ENCODE measurements around the gene UST. TPM values are rescaled to one million over a fixed set of nuclear protein-coding genes. Genes with fewer than 3 reads are reported as not detected.

The UST gene
- total RNA-seq, 2 donors from 2014 or later = 15.3 to 16.3 TPM

DNA sequence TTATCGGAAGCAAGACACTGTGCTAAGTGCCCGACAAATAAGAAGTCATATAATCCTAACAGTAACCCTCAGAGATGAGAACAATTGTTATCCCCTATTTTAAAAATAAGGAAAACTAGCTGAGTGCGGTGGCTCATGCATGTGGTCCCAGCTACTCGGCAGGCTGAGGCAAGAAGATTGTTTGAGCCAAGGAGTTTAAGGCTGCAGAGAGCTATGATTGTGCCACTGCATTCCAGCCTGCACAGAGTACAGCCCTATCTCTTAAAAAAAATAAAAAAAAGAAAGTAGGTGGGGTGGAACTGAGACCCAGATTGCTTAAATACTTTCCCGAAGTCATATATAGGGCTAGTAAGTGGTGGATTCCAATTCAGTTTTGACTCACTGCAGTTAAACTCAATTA, 84.7 kb downstream of the UST start:
- H3K4me3 Mint-ChIP-seq = no peak overlapping the region
- no peak for DNase-seq
- Histone ChIP-seq H3K9me3 (ENCODE audit: control insufficient read depth, low read length) (no peaks in the 10 kb centered on the region), H3K9ac (ENCODE audit: extremely low read depth, low read length, poor library complexity, severe bottlenecking) (no peak overlapping the region), H3K27ac (ENCODE audit: low read depth, low read length) (no peak overlapping the region), H3K36me3 (ENCODE audit: control insufficient read depth, insufficient read depth, low read length) (no peaks in the 10 kb centered on the region), H3K27me3 (ENCODE audit: control insufficient read depth, insufficient read depth, low read length, poor library complexity, severe bottlenecking) (no peaks in the 10 kb centered on the region), H3K4me1 (ENCODE audit: control insufficient read depth, insufficient read depth, low read length) (no peaks in the 10 kb centered on the region), H3K4me3 (ENCODE audit: low read length) (no peak overlapping the region)
- peaks cover 6% of the 10 kb centered on the region for H3K36me3 Mint-ChIP-seq (ENCODE audit: low read depth)
- TF ChIP-seq, protein P1, sequence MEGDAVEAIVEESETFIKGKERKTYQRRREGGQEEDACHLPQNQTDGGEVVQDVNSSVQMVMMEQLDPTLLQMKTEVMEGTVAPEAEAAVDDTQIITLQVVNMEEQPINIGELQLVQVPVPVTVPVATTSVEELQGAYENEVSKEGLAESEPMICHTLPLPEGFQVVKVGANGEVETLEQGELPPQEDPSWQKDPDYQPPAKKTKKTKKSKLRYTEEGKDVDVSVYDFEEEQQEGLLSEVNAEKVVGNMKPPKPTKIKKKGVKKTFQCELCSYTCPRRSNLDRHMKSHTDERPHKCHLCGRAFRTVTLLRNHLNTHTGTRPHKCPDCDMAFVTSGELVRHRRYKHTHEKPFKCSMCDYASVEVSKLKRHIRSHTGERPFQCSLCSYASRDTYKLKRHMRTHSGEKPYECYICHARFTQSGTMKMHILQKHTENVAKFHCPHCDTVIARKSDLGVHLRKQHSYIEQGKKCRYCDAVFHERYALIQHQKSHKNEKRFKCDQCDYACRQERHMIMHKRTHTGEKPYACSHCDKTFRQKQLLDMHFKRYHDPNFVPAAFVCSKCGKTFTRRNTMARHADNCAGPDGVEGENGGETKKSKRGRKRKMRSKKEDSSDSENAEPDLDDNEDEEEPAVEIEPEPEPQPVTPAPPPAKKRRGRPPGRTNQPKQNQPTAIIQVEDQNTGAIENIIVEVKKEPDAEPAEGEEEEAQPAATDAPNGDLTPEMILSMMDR (conservative IDR thresholded peaks at IDR 0.05) = no peak
- H3K27ac Mint-ChIP-seq = no peak overlapping the region
- H3K27me3 Mint-ChIP-seq (ENCODE audit: insufficient read depth) = no peaks in the 10 kb centered on the region
- no peaks in the 10 kb centered on the region for H3K9me3 Mint-ChIP-seq
- 95 to 100% methylated on average over 3 to 5 of the region's 5 CpGs for WGBS, 2 experiments (ENCODE audit: insufficient coverage in 1 of 2, insufficient read length in 1 of 2)
- no peaks in the 10 kb centered on the region for H3K4me1 Mint-ChIP-seq

GRCh38 chr6:148835920-148836441, 89.2 kb downstream of the UST start:
- Mint-ChIP-seq H3K4me3 (no peak overlapping the region), H3K9me3 (no peaks in the 10 kb centered on the region), H3K27me3 (ENCODE audit: insufficient read depth) (no peaks in the 10 kb centered on the region), H3K36me3 (ENCODE audit: low read depth) (no peaks in the 10 kb centered on the region), H3K27ac (no peak overlapping the region), H3K4me1 (peaks cover 18% of the 10 kb centered on the region)
- Histone ChIP-seq H3K27me3 (ENCODE audit: control insufficient read depth, insufficient read depth, low read length, poor library complexity, severe bottlenecking) (no peaks in the 10 kb centered on the region), H3K9ac (ENCODE audit: extremely low read depth, low read length, poor library complexity, severe bottlenecking) (no peak overlapping the region), H3K27ac (ENCODE audit: low read depth, low read length) (no peak overlapping the region), H3K4me3 (ENCODE audit: low read length) (no peak overlapping the region), H3K4me1 (ENCODE audit: control insufficient read depth, insufficient read depth, low read length) (no peaks in the 10 kb centered on the region), H3K9me3 (ENCODE audit: control insufficient read depth, low read length) (no peaks in the 10 kb centered on the region), H3K36me3 (ENCODE audit: control insufficient read depth, insufficient read depth, low read length) (no peaks in the 10 kb centered on the region)
- TF ChIP-seq, protein P1 (conservative IDR thresholded peaks at IDR 0.05) = no peak
- WGBS, 2 experiments (ENCODE audit: insufficient coverage in 1 of 2, insufficient read length in 1 of 2) = 88 to 92% methylated on average over 3 to 7 of the region's 7 CpGs
- no peak for DNase-seq

GRCh38 chr6:148836751-148837150, 89.9 kb downstream of the UST start:
- no peaks in the 10 kb centered on the region for H3K36me3 Mint-ChIP-seq (ENCODE audit: low read depth)
- no peaks in the 10 kb centered on the region for H3K9me3 ChIP-seq (ENCODE audit: control insufficient read depth, low read length)
- 80 to 100% methylated on average over 1 to 2 of the region's 2 CpGs for WGBS, 2 experiments (ENCODE audit: insufficient coverage in 1 of 2, insufficient read length in 1 of 2)
- TF ChIP-seq, protein P1 (conservative IDR thresholded peaks at IDR 0.05) = no peak
- no peak overlapping the region for H3K27ac ChIP-seq (ENCODE audit: low read depth, low read length)
- H3K4me1 Mint-ChIP-seq = peaks cover 18% of the 10 kb centered on the region
- H3K4me1 ChIP-seq (ENCODE audit: control insufficient read depth, insufficient read depth, low read length) = no peaks in the 10 kb centered on the region
- H3K4me3 ChIP-seq (ENCODE audit: low read length) = no peak overlapping the region
- no peak overlapping the region for H3K4me3 Mint-ChIP-seq
- H3K27ac Mint-ChIP-seq = no peak overlapping the region
- H3K9ac ChIP-seq (ENCODE audit: extremely low read depth, low read length, poor library complexity, severe bottlenecking) = no peak overlapping the region
- no peaks in the 10 kb centered on the region for H3K9me3 Mint-ChIP-seq
- no peaks in the 10 kb centered on the region for H3K27me3 Mint-ChIP-seq (ENCODE audit: insufficient read depth)
- H3K27me3 ChIP-seq (ENCODE audit: control insufficient read depth, insufficient read depth, low read length, poor library complexity, severe bottlenecking) = no peaks in the 10 kb centered on the region
- no peaks in the 10 kb centered on the region for H3K36me3 ChIP-seq (ENCODE audit: control insufficient read depth, insufficient read depth, low read length)
- DNase-seq = no peak
